Lower lobe of right lung (tissue), 2 donors: ENCODE data around the gene STIMATE. TPM values are rescaled to one million over a fixed set of nuclear protein-coding genes. Genes with fewer than 3 reads are reported as not detected.

Experiments
- ATAC-seq, 2 donors: fragments of 200-7000 bp; cut with Tn5 transposase; one replicate each; pipeline ENCODE4 v1.9.1; 2020 to 2022; ENCODE audit warnings: mild to moderate bottlenecking in 2 of 2, moderate library complexity in 2 of 2
- DNase-seq: peaks from one replicate; pipeline ENCODE4 v3.0.0-alpha.2; 2020
- H3K27ac ChIP-seq: fragments of 200-600 bp; one replicate; pipeline ENCODE4 v1.8.0; 2022
- H3K27me3 ChIP-seq: fragments of 200-600 bp; one replicate; pipeline ENCODE4 v1.8.0; 2022; ENCODE audit warnings: low read depth
- H3K36me3 ChIP-seq: fragments of 200-600 bp; one replicate; pipeline ENCODE4 v1.8.0; 2022; ENCODE audit warnings: mild to moderate bottlenecking
- H3K4me1 ChIP-seq: fragments of 200-600 bp; one replicate; pipeline ENCODE4 v1.8.0; 2022
- H3K4me3 ChIP-seq: fragments of 200-600 bp; one replicate; pipeline ENCODE4 v1.8.0; 2022; ENCODE audit warnings: mild to moderate bottlenecking
- H3K9me3 ChIP-seq: fragments of 200-600 bp; one replicate; pipeline ENCODE4 v1.8.0; 2022
- intact Hi-C: fragments of 100-400 bp; cut with DNase I; formaldehyde crosslinking; loops from one replicate; pipeline ENCODE4 v1.11.0; 2022
- total RNA-seq: library from RNA; stranded (reverse); fragmentation: NEBNext Ultra II Directional; extraction: Animal tissue kit (Norgen Biotek cat#: 25700); gene quantifications from one replicate; pipeline ENCODE4 v1.2.1, GENCODE V29; 2021
- TF ChIP-seq, protein P1 (sequence below): fragments of 200-600 bp; IDR thresholded peaks from one replicate; pipeline ENCODE4 v1.8.0; 2022; ENCODE audit warnings: antibody characterized with exemption, mild to moderate bottlenecking
- donor health status: DM: no; HTN: yes; CAD: no; lungs with severe emphysema.

Gene STIMATE
- total RNA-seq, 1 donor from 2014 or later, result 42.4 TPM

DNA sequence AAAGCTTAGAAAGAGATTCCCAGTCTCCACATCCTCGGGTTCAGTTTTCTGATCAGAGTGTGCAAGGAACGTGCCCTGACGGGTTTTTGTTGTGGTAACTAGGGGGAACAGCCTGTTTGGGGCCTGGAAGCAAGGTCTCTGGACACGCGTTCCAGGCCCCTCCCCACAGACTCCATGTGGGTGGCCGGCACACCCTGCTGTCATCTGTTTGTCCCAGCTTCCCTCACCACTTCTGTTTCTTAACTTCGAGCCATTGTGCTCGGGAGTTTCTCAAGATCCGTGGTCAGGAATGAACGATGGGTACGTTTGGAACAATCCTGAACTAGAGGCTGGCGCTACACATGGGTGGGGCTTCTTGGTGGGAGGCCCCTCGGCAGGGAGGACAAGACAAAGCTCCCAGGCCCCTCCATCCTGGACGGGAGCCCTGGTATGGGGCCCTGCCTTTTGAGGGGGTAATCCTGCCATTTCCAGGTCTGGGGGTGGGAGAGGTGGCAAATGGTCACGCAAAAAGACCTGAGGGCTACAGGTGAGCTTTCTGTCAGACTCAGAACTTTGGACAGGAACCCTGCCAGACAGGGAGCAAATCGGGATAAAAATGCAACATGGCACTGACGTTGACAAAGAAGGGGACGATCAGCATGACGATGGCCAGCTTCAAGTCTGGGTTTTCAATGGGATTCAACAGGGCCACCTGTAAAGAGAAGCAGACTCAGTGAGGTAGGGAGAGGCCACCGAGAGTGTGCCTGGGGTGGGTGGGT lies 54.1 kb downstream of the STIMATE start:
- Histone ChIP-seq H3K4me1 (peaks cover 48% of the 10 kb centered on the region), H3K4me3 (no peak overlapping the region), H3K27ac (peak overlapping the region; percentile 51), H3K9me3 (no peaks in the 10 kb centered on the region), H3K36me3 (peaks cover 75% of the 10 kb centered on the region), H3K27me3 (no peaks in the 10 kb centered on the region)
- DNase-seq (peak; percentile 78), ATAC-seq (peak; percentile 61 to 74)
- TF ChIP-seq, protein P1, sequence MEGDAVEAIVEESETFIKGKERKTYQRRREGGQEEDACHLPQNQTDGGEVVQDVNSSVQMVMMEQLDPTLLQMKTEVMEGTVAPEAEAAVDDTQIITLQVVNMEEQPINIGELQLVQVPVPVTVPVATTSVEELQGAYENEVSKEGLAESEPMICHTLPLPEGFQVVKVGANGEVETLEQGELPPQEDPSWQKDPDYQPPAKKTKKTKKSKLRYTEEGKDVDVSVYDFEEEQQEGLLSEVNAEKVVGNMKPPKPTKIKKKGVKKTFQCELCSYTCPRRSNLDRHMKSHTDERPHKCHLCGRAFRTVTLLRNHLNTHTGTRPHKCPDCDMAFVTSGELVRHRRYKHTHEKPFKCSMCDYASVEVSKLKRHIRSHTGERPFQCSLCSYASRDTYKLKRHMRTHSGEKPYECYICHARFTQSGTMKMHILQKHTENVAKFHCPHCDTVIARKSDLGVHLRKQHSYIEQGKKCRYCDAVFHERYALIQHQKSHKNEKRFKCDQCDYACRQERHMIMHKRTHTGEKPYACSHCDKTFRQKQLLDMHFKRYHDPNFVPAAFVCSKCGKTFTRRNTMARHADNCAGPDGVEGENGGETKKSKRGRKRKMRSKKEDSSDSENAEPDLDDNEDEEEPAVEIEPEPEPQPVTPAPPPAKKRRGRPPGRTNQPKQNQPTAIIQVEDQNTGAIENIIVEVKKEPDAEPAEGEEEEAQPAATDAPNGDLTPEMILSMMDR, result no peak
- intact Hi-C loops, result no loop called here

DNA sequence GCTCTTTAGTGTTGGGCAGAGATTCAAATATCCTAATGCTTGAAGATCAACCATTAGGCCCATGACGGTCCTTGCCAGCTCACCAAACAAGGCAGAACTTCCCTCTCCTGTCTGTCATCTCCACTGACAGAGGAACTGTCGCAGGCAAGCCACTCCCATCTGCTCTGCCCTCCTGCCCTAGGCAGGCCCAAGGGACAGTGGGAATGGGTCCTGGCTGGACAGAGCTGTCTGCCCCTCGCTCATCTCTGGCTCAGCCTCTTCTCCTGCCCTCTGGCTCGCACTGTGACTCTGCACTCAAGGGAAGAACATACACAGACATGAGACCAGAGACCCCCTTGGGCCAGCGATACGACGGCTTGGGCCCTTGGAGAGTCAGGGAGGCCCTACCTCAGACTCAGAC lies 54.9 kb downstream of the STIMATE start:
- TF ChIP-seq, protein P1, result no peak
- ATAC-seq (peak; percentile 44 to 61), DNase-seq (no peak)
- Histone ChIP-seq H3K27me3 (no peaks in the 10 kb centered on the region), H3K4me1 (peaks cover 48% of the 10 kb centered on the region), H3K27ac (peak overlapping the region; percentile 51), H3K36me3 (peaks cover 75% of the 10 kb centered on the region), H3K9me3 (no peaks in the 10 kb centered on the region), H3K4me3 (no peak overlapping the region)
- intact Hi-C loops, result no loop called here

DNA sequence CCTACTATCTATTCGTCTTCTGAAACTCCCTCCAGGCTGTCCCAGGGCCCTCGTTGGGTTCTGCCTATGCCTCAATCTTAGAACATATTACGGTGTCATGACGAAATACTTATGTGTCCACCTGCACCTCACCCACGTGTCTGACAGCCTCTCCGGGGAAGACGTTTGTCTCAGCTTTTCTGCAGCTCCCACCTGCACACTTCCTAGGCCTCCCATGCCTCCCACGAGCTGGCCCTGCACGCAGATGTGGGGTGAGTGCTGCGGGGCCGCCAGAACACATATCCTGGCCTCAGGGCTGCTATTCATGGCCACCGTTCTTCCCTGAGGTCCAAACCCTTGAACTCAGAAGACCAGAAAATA lies 55.4 kb downstream of the STIMATE start:
- H3K9me3 ChIP-seq, result no peaks in the 10 kb centered on the region
- peaks cover 75% of the 10 kb centered on the region for H3K36me3 ChIP-seq
- peak overlapping the region; percentile 51 for H3K27ac ChIP-seq
- TF ChIP-seq, protein P1, result no peak
- H3K4me3 ChIP-seq, result no peak overlapping the region
- intact Hi-C loops, result no loop called here
- H3K27me3 ChIP-seq, result no peaks in the 10 kb centered on the region
- H3K4me1 ChIP-seq, result peaks cover 48% of the 10 kb centered on the region
- no peak for ATAC-seq
- no peak for DNase-seq

DNA sequence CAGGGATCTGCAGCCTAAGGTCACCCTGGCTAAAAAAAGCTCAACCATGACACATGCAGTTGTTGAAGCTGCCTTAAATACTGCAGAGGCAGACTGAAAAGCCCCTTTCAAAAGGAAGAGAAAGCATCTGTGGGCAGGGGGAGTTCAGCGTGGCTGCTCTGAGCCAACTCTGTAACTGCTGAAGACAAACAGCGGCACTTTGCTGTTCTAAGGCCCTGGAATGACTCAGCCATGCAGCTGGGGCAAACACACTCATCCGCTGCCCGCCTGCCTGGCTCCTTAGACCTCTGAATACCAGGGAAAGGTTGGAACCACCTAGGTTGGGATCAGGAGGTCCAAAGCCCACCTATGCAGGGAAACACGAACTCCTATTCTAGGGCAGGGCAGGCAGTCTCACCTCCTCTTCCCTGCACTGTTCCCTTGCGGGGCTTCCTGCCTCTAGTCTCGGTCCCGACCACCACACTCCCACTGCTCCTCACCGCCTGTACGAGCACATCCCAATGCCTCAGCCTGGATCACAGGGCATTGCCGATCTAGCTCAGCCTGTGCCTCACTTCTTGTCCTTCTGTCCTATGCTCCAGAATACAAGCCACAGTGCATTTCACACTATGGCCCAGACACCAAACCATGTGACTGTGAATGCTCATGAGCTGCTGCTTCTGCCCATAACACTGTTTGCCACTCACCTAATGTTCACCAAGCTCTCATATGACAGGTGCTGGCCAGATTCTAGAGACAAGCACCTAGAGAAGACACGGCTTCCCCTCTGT lies 56.0 kb downstream of the STIMATE start:
- Histone ChIP-seq H3K4me3 (no peak overlapping the region), H3K27ac (no peak overlapping the region), H3K9me3 (no peaks in the 10 kb centered on the region), H3K36me3 (peaks cover 72% of the 10 kb centered on the region), H3K27me3 (no peaks in the 10 kb centered on the region), H3K4me1 (peaks cover 43% of the 10 kb centered on the region)
- ATAC-seq (no peak), DNase-seq (no peak)
- TF ChIP-seq, protein P1, result no peak
- intact Hi-C loops, result no loop called here

DNA sequence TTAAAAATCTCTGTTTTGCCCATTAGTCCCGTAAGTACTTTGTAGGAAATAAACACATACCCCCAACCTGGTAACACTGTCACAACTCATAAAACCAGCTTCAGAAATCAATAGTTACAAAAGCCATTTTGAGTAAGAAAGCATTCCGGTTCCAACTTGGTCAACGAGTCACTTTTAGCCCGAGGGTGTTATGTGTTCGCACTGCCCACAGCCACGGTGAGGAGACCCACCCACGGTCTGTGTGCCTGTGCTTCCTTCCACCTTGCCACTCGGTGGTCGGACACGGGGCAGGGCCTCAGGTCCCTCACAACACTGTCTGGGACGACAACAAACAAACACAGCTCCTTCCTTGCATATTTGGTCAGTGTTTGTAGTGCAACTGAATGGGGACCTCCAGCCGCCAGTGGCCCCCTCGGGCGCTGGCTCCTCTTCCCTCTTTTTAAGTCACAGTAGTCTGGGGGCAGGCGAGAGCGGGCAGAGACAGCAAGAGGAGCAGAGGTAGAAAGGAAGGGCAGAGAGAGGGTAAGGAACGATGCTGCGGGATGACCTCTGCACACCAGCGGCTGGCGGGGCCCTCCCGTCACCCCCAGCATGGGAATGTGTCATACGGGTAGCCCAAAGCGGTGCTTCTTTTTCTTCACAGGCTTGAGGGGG lies 57.3 kb downstream of the STIMATE start:
- H3K27ac ChIP-seq, result no peak overlapping the region
- TF ChIP-seq, protein P1, result no peak
- ATAC-seq (no peak), DNase-seq (no peak)
- H3K4me1 ChIP-seq, result peaks cover 29% of the 10 kb centered on the region
- peaks cover 79% of the 10 kb centered on the region for H3K36me3 ChIP-seq
- intact Hi-C loops, result no loop called here
- no peaks in the 10 kb centered on the region for H3K9me3 ChIP-seq
- no peaks in the 10 kb centered on the region for H3K27me3 ChIP-seq
- H3K4me3 ChIP-seq, result no peak overlapping the region
